WTC11 (cell line): ENCODE data around the gene EFCAB14. TPM values are rescaled to one million over a fixed set of nuclear protein-coding genes. Genes with fewer than 3 reads are reported as not detected.

ENCODE experiments used
- ATAC-seq: fragments of 200-7000 bp; cut with Tn5 transposase; 2 replicates; pipeline ENCODE4 v1.10.0; 2021; ENCODE audit warnings: mild to moderate bottlenecking, moderate library complexity
- CTCF ChIA-PET: fragments of 300-600 bp; sonication (Branson Sonifier 250); formaldehyde crosslinking; loops from one replicate; lab custom pipeline; 2021; ENCODE audit warnings: antibody characterized with exemption; lab: Charles Lee
- POLR2A ChIA-PET: fragments of 350-600 bp; sonication (Branson Sonifier 250); formaldehyde crosslinking; loops from one replicate; lab custom pipeline; 2021; ENCODE audit warnings: antibody characterized with exemption; lab: Charles Lee
- DNase-seq: peaks from one replicate; pipeline ENCODE4 v3.0.0; 2021; ENCODE audit warnings: low spot score
- H3K27ac Mint-ChIP-seq: 2 replicates; pipeline ENCODE4 v1.8.0; 2021; ENCODE audit warnings: mixed read lengths
- H3K27me3 Mint-ChIP-seq: 2 replicates; pipeline ENCODE4 v1.8.0; 2021; ENCODE audit warnings: low read depth, mild to moderate bottlenecking, moderate library complexity, mixed read lengths
- H3K36me3 Mint-ChIP-seq: 2 replicates; pipeline ENCODE4 v1.8.0; 2021; ENCODE audit warnings: mixed read lengths
- H3K4me1 Mint-ChIP-seq: 2 replicates; pipeline ENCODE4 v1.8.0; 2022; ENCODE audit warnings: mixed read lengths
- H3K4me3 Mint-ChIP-seq: 2 replicates; pipeline ENCODE4 v1.8.0; 2021; ENCODE audit warnings: mild to moderate bottlenecking, moderate library complexity, mixed read lengths
- H3K9me3 Mint-ChIP-seq: 2 replicates; pipeline ENCODE4 v1.8.0; 2021; ENCODE audit warnings: mixed read lengths
- ATF1 ChIP-seq: sonication (generic); formaldehyde crosslinking; IDR thresholded peaks from 2 replicates; pipeline ENCODE4 v1.8.1; 2023; ENCODE audit warnings: mild to moderate bottlenecking, moderate library complexity, missing genetic modification reagents
- CTCF ChIP-seq: fragments of 200-600 bp; IDR thresholded peaks from 2 replicates; pipeline ENCODE4 v1.8.0; 2022; ENCODE audit warnings: antibody characterized with exemption
- E2F5 ChIP-seq: sonication (generic); formaldehyde crosslinking; IDR thresholded peaks from 2 replicates; pipeline ENCODE4 v1.8.1; 2022; ENCODE audit warnings: mild to moderate bottlenecking, moderate library complexity, missing genetic modification reagents
- FOXJ3 ChIP-seq: sonication (generic); formaldehyde crosslinking; IDR thresholded peaks from 2 replicates; pipeline ENCODE4 v1.9.0; 2021; ENCODE audit warnings: missing genetic modification reagents, mild to moderate bottlenecking, borderline replicate concordance
- FOXP4 ChIP-seq: sonication (generic); formaldehyde crosslinking; IDR thresholded peaks from 2 replicates; pipeline ENCODE4 v1.8.0; 2022; ENCODE audit warnings: mild to moderate bottlenecking, missing genetic modification reagents
- GTF2I ChIP-seq: fragments of 250-450 bp; sonication (Bioruptor Pico); conservative IDR thresholded peaks from 2 replicates; pipeline ENCODE4 v1.4.0; 2021; ENCODE audit warnings: mild to moderate bottlenecking
- HMGXB4 ChIP-seq: sonication (generic); formaldehyde crosslinking; IDR thresholded peaks from 2 replicates; pipeline ENCODE4 v1.8.1; 2023; ENCODE audit warnings: mild to moderate bottlenecking, moderate library complexity, missing genetic modification reagents
- IRF2 ChIP-seq: sonication (generic); formaldehyde crosslinking; IDR thresholded peaks from 2 replicates; pipeline ENCODE4 v1.8.0; 2022; ENCODE audit warnings: low read depth, missing genetic modification reagents, borderline replicate concordance
- NFYB ChIP-seq: sonication (generic); formaldehyde crosslinking; conservative IDR thresholded peaks from 2 replicates; pipeline ENCODE4 v1.8.0; 2022; ENCODE audit warnings: low read depth, missing genetic modification reagents
- RORB ChIP-seq: fragments of 250-450 bp; sonication (Bioruptor Pico); IDR thresholded peaks from 2 replicates; pipeline ENCODE4 v1.9.0; 2021; ENCODE audit warnings: mild to moderate bottlenecking
- ZNF232 ChIP-seq: sonication (generic); formaldehyde crosslinking; IDR thresholded peaks from 2 replicates; pipeline ENCODE4 v1.8.0; 2022; ENCODE audit warnings: mild to moderate bottlenecking, missing genetic modification reagents
- ZNF281 ChIP-seq: sonication (generic); formaldehyde crosslinking; IDR thresholded peaks from 2 replicates; pipeline ENCODE4 v1.8.0; 2023; ENCODE audit warnings: mild to moderate bottlenecking, missing genetic modification reagents
- ZNF425 ChIP-seq: fragments of 250-450 bp; sonication (Bioruptor Pico); conservative IDR thresholded peaks from 2 replicates; pipeline ENCODE4 v1.9.0; 2021; ENCODE audit warnings: mild to moderate bottlenecking
- ZSCAN18 ChIP-seq: fragments of 250-450 bp; sonication (Bioruptor Pico); IDR thresholded peaks from 2 replicates; pipeline ENCODE4 v2.1.2; 2022; ENCODE audit warnings: mild to moderate bottlenecking, moderate library complexity
- total RNA-seq: library from RNA; stranded (reverse); gene quantifications from 3 replicates; pipeline ENCODE4 v1.2.3, GENCODE V29; 2021

EFCAB14 gene
- total RNA-seq, 1 experiment from 2014 or later: 46.2 TPM

- Mint-ChIP-seq H3K4me3 (no peak overlapping the region), H3K36me3 (peaks cover 12% of the 10 kb centered on the region), H3K4me1 (no peaks in the 10 kb centered on the region), H3K9me3 (peaks cover 6% of the 10 kb centered on the region), H3K27ac (no peak overlapping the region), H3K27me3 (no peaks in the 10 kb centered on the region)
- DNase-seq (no peak), ATAC-seq (no peak)
- ChIA-PET CTCF (no interaction called here), POLR2A (no interaction called here)
- TF ChIP-seq NFYB (CRISPR knock-in tag) (no peak), IRF2 (CRISPR knock-in tag) (no peak), ZNF232 (no peak), FOXP4 (CRISPR knock-in tag) (no peak)
Measured at GRCh38 chr1:46643368-46643775, 75.5 kb downstream of the EFCAB14 start.

- ATAC-seq: no peak
- no peak for DNase-seq
- H3K4me3 Mint-ChIP-seq: no peak overlapping the region
- H3K9me3 Mint-ChIP-seq: peaks cover under 1% of the 10 kb centered on the region
- POLR2A ChIA-PET: no interaction called here
- TF ChIP-seq E2F5 (CRISPR knock-in tag): no peak
- TF ChIP-seq ATF1 (CRISPR knock-in tag): no peak
- TF ChIP-seq GTF2I: no peak
- H3K27ac Mint-ChIP-seq: no peak overlapping the region
- H3K27me3 Mint-ChIP-seq: no peaks in the 10 kb centered on the region
- H3K4me1 Mint-ChIP-seq: no peaks in the 10 kb centered on the region
- peaks cover 6% of the 10 kb centered on the region for H3K36me3 Mint-ChIP-seq
- CTCF ChIA-PET: interaction anchor here (1.1 kb wide), 2 partner anchors 24 to 236 kb away, joined by 3 read pairs; no protein-coding TSS in a partner anchor
Measured at GRCh38 chr1:46642115-46642680, 76.7 kb downstream of the EFCAB14 start.

GRCh38 chr1:46639547-46639946 lies 79.4 kb downstream of the EFCAB14 start:
- TF ChIP-seq FOXJ3 (CRISPR knock-in tag): no peak
- no peak for TF ChIP-seq HMGXB4 (CRISPR knock-in tag)
- no peak for TF ChIP-seq RORB (CRISPR knock-in tag)
- no peak for TF ChIP-seq ZSCAN18 (CRISPR knock-in tag)
- no peak for TF ChIP-seq ZNF425 (CRISPR knock-in tag)
- TF ChIP-seq ATF1 (CRISPR knock-in tag): no peak
- no peak for TF ChIP-seq ZNF281
- no peak for TF ChIP-seq CTCF
- H3K27me3 Mint-ChIP-seq: no peaks in the 10 kb centered on the region
- H3K27ac Mint-ChIP-seq: no peak overlapping the region
- peaks cover 9% of the 10 kb centered on the region; the same call in 1 of the 2 replicates for H3K36me3 Mint-ChIP-seq
- ATAC-seq: no peak
- no peaks in the 10 kb centered on the region for H3K4me1 Mint-ChIP-seq
- DNase-seq: no peak
- H3K4me3 Mint-ChIP-seq: no peak overlapping the region
- H3K9me3 Mint-ChIP-seq: no peaks in the 10 kb centered on the region
- ChIA-PET POLR2A (no interaction called here), CTCF (no interaction called here)
